Liver (tissue), 3 donors: Measurements from ENCODE around the gene CIBAR2.

Experiments
- FOXA2 ChIP-seq: IDR thresholded peaks from 2 replicates; pipeline ENCODE4 v1.6.1; 2016; ENCODE audit warnings: antibody characterized with exemption
- JUND ChIP-seq, 2 donors: IDR thresholded peaks; 2 replicates each; pipeline ENCODE4 v1.6.1; 2016; ENCODE audit warnings: antibody characterized with exemption in 2 of 2
- RAD21 ChIP-seq, 2 donors: IDR thresholded peaks; 2 replicates each; pipeline ENCODE4 v1.6.1; 2016; ENCODE audit warnings: antibody characterized with exemption in 2 of 2, mild to moderate bottlenecking in 2 of 2
- YY1 ChIP-seq: IDR thresholded peaks from 2 replicates; pipeline ENCODE4 v1.6.1; 2016; ENCODE audit warnings: antibody characterized with exemption, mild to moderate bottlenecking
- TF ChIP-seq, protein P1 (sequence below): fragments of 150-350 bp; IDR thresholded peaks from 2 replicates; pipeline ENCODE4 v1.5.1; 2017; ENCODE audit warnings: improper control_type of control experiment, low read depth, low read length; ENCODE audit not compliant: missing input control
- donor health status: healthy.
- donor health status: healthy.

DNA sequence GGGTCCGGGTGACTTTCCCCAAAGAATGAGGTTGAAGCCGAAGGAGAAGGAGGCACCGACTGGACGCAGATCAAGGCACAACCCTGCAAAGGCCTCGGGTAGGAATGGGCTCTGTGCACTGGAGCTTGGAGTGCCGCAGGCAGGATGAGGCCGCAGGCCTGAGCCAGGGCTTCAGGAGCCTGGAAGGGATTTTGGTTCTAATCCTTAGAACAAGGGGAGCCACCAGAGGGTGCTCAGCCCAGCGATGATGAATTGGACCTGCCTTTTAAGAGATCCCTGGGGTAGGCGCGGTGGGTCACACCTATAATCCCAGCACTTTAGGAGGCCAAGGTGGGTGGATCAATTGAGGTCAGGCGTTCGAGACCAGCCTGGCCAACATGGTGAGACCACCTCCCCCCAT is 8.1 kb downstream of the CIBAR2 start:
- TF ChIP-seq, protein P1, sequence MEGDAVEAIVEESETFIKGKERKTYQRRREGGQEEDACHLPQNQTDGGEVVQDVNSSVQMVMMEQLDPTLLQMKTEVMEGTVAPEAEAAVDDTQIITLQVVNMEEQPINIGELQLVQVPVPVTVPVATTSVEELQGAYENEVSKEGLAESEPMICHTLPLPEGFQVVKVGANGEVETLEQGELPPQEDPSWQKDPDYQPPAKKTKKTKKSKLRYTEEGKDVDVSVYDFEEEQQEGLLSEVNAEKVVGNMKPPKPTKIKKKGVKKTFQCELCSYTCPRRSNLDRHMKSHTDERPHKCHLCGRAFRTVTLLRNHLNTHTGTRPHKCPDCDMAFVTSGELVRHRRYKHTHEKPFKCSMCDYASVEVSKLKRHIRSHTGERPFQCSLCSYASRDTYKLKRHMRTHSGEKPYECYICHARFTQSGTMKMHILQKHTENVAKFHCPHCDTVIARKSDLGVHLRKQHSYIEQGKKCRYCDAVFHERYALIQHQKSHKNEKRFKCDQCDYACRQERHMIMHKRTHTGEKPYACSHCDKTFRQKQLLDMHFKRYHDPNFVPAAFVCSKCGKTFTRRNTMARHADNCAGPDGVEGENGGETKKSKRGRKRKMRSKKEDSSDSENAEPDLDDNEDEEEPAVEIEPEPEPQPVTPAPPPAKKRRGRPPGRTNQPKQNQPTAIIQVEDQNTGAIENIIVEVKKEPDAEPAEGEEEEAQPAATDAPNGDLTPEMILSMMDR = no peak
- no peak for TF ChIP-seq RAD21 (IDR thresholded peaks at IDR 0.05)
- no peak for TF ChIP-seq FOXA2
- TF ChIP-seq YY1 = no peak
- TF ChIP-seq JUND (IDR thresholded peaks at IDR 0.05) = no peak
